Natural killer cell (primary cell): Measurements from ENCODE around the gene USP9X. TPM values are rescaled to one million over a fixed set of nuclear protein-coding genes. Genes with fewer than 3 reads are reported as not detected.

Source experiments
- ATAC-seq, 3 donors: fragments of 150-1000 bp in 2 of 3; fragments of 200-7000 bp in 1 of 3; cut with Tn5 transposase; 1 replicate in 1 of 3; 2 replicates in 2 of 3; pipeline ENCODE4 v1.10.0; 2021; ENCODE audit warnings: mild to moderate bottlenecking in 2 of 3, moderate library complexity in 2 of 3
- DNase-seq, 2 donors: peaks; one replicate each; pipeline versions ENCODE4 v3.0.0 to v3.0.0-alpha.2; 2013 to 2021; ENCODE audit warnings: mixed read lengths in 1 of 2
- H3K27ac ChIP-seq: one replicate; pipeline ENCODE4 v1.5.1; 2013; ENCODE audit warnings: mild to moderate bottlenecking, low read length
- H3K27me3 ChIP-seq: one replicate; pipeline ENCODE4 v1.6.1; 2013; ENCODE audit warnings: low read length; ENCODE audit not compliant: control insufficient read depth, insufficient read depth
- H3K36me3 ChIP-seq: one replicate; pipeline ENCODE4 v1.6.1; 2013; ENCODE audit warnings: low read length; ENCODE audit not compliant: control insufficient read depth, insufficient read depth
- H3K4me1 ChIP-seq: one replicate; pipeline ENCODE4 v1.6.1; 2013; ENCODE audit warnings: low read length; ENCODE audit not compliant: control insufficient read depth, insufficient read depth
- H3K4me3 ChIP-seq: one replicate; pipeline ENCODE4 v1.5.1; 2013; ENCODE audit warnings: low read length
- H3K9me3 ChIP-seq: one replicate; pipeline ENCODE4 v1.6.1; 2013; ENCODE audit warnings: low read length; ENCODE audit not compliant: control insufficient read depth, insufficient read depth
- H3K27ac Mint-ChIP-seq, 2 donors: one replicate each; pipeline ENCODE4 v1.8.0; 2022; ENCODE audit warnings: mild to moderate bottlenecking in 2 of 2, mixed read lengths in 2 of 2, moderate library complexity in 1 of 2
- H3K27me3 Mint-ChIP-seq, 2 donors: one replicate each; pipeline ENCODE4 v1.8.0; 2022; ENCODE audit warnings: low read depth in 2 of 2, mixed read lengths in 2 of 2
- H3K36me3 Mint-ChIP-seq: one replicate; pipeline ENCODE4 v1.8.0; 2022; ENCODE audit warnings: mixed read lengths
- H3K4me1 Mint-ChIP-seq, 2 donors: one replicate each; pipeline ENCODE4 v1.8.0; 2022; ENCODE audit warnings: mixed read lengths in 2 of 2
- H3K4me3 Mint-ChIP-seq: one replicate; pipeline ENCODE4 v1.8.0; 2022; ENCODE audit warnings: mild to moderate bottlenecking, moderate library complexity, mixed read lengths
- H3K9me3 Mint-ChIP-seq, 2 donors: one replicate each; pipeline ENCODE4 v1.8.0; 2022; ENCODE audit warnings: mixed read lengths in 2 of 2
- CTCF ChIP-seq: fragments of 200-600 bp; IDR thresholded peaks from one replicate; pipeline ENCODE4 v1.8.0; 2022; ENCODE audit warnings: antibody characterized with exemption
- WGBS: methylation state at CpG from one replicate; pipeline ENCODE4 v1.1.7; 2013; ENCODE audit warnings: missing lambda C conversion rate; ENCODE audit not compliant: insufficient coverage; 5-methylcytosine and 5-hydroxymethylcytosine counted together
- intact Hi-C: fragments of 100-400 bp; cut with micrococcal nuclease; formaldehyde crosslinking; loops from one replicate; pipeline ENCODE4 v1.14.2; 2022
- total RNA-seq, 4 donors: library from RNA; stranded (reverse); fragments of 120-200 nt in 1 of 4; gene quantifications; one replicate each; pipeline versions ENCODE4 v1.2.3 to v1.2.4, GENCODE V29; 2013 to 2022

USP9X gene
- total RNA-seq, 3 donors from 2014 or later (not counting 1 experiment from before 2014, with no cell fraction given): 76.3 to 87.4 (median 81.9) TPM

GRCh38 chrX:41142130-41142910 lies 57.1 kb downstream of the USP9X start:
- Mint-ChIP-seq H3K27ac (no peak overlapping the region), H3K36me3 (no peaks in the 10 kb centered on the region), H3K9me3 (no peaks in the 10 kb centered on the region), H3K4me1 (no peaks in the 10 kb centered on the region), H3K27me3 (no peaks in the 10 kb centered on the region), H3K4me3 (no peak overlapping the region)
- intact Hi-C loops: no loop called here
- Histone ChIP-seq H3K9me3 (no peaks in the 10 kb centered on the region), H3K4me1 (no peaks in the 10 kb centered on the region), H3K36me3 (peaks cover 22% of the 10 kb centered on the region), H3K4me3 (no peak overlapping the region), H3K27ac (no peak overlapping the region), H3K27me3 (no peaks in the 10 kb centered on the region)
- TF ChIP-seq CTCF: no peak
- DNase-seq (no peak), ATAC-seq (no peak)
- 90% methylated on average over 3 of the region's 5 CpGs for WGBS

- Histone ChIP-seq H3K9me3 (no peaks in the 10 kb centered on the region), H3K36me3 (peaks cover 36% of the 10 kb centered on the region), H3K4me1 (no peaks in the 10 kb centered on the region), H3K27me3 (no peaks in the 10 kb centered on the region), H3K4me3 (no peak overlapping the region), H3K27ac (no peak overlapping the region)
- no peak for ATAC-seq
- peaks cover 13% of the 10 kb centered on the region for H3K36me3 Mint-ChIP-seq
- no peak for TF ChIP-seq CTCF
- no peaks in the 10 kb centered on the region for H3K4me1 Mint-ChIP-seq
- H3K27ac Mint-ChIP-seq: no peak overlapping the region
- no peak for DNase-seq
- H3K4me3 Mint-ChIP-seq: no peak overlapping the region
- no peaks in the 10 kb centered on the region for H3K9me3 Mint-ChIP-seq
- WGBS: 100% methylated on average over 1 of the region's 2 CpGs
- intact Hi-C loops: no loop called here
- H3K27me3 Mint-ChIP-seq: no peaks in the 10 kb centered on the region
Observed at GRCh38 chrX:41144873-41145272, 59.6 kb downstream of the USP9X start.

GRCh38 chrX:41145920-41146608 lies 60.8 kb downstream of the USP9X start:
- intact Hi-C loops: no loop called here
- Histone ChIP-seq H3K9me3 (no peaks in the 10 kb centered on the region), H3K4me3 (no peak overlapping the region), H3K27me3 (no peaks in the 10 kb centered on the region), H3K4me1 (no peaks in the 10 kb centered on the region), H3K27ac (no peak overlapping the region), H3K36me3 (peaks cover 34% of the 10 kb centered on the region)
- no peak for TF ChIP-seq CTCF
- DNase-seq (peak in 1 of 2 donors; percentile 6), ATAC-seq (no peak)
- no peaks in the 10 kb centered on the region for H3K27me3 Mint-ChIP-seq
- H3K36me3 Mint-ChIP-seq: peaks cover 13% of the 10 kb centered on the region
- H3K27ac Mint-ChIP-seq: no peak overlapping the region
- no peaks in the 10 kb centered on the region for H3K9me3 Mint-ChIP-seq
- H3K4me1 Mint-ChIP-seq: no peaks in the 10 kb centered on the region
- no CpG with 5 or more reads among the region's 2 CpGs for WGBS
- no peak overlapping the region for H3K4me3 Mint-ChIP-seq
